Adrenal gland (tissue), 5 donors: ENCODE data around the gene NCKIPSD.

ENCODE experiments used
- POLR2A ChIP-seq, 2 donors: fragments of 450-650 bp; IDR thresholded peaks; one replicate each; pipeline ENCODE4 v1.6.1; 2017; ENCODE audit warnings: antibody characterized with exemption in 2 of 2, mild to moderate bottlenecking in 2 of 2, moderate library complexity in 1 of 2
- TF ChIP-seq, protein P1 (sequence below), 6 experiments: fragments of 450-650 bp in 4 of 6; fragments of 200-600 bp in 2 of 6; sonication (generic) in 1 of 6; IDR thresholded peaks; 1 replicate in 5 of 6; 2 replicates in 1 of 6; pipeline versions ENCODE4 v1.5.1 to v1.8.0; 2016 to 2021; ENCODE audit warnings: antibody characterized with exemption in 6 of 6, mild to moderate bottlenecking in 2 of 6, moderate library complexity in 1 of 6
- donor health status: DM: no; HTN: no; CAD: no.

DNA sequence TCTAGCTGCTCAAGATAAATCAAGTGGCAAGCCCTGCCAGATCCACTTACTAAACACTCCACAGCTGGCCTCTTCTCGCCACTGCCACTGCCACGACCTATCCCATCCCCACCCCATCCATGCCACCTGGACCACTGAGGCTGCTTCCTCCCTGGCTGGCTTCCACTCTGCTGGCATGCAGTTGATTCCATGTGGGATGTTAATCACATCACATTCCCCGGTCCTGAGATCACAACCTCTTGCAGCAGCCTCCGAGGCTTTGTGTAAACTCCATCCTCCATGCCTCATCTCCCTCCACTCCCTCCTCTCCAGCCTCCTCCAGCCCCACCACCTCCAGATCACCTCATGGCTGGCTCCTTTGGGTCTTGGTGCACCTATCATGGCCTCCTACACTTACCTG, 7.7 kb downstream of the NCKIPSD start:
- TF ChIP-seq, protein P1, sequence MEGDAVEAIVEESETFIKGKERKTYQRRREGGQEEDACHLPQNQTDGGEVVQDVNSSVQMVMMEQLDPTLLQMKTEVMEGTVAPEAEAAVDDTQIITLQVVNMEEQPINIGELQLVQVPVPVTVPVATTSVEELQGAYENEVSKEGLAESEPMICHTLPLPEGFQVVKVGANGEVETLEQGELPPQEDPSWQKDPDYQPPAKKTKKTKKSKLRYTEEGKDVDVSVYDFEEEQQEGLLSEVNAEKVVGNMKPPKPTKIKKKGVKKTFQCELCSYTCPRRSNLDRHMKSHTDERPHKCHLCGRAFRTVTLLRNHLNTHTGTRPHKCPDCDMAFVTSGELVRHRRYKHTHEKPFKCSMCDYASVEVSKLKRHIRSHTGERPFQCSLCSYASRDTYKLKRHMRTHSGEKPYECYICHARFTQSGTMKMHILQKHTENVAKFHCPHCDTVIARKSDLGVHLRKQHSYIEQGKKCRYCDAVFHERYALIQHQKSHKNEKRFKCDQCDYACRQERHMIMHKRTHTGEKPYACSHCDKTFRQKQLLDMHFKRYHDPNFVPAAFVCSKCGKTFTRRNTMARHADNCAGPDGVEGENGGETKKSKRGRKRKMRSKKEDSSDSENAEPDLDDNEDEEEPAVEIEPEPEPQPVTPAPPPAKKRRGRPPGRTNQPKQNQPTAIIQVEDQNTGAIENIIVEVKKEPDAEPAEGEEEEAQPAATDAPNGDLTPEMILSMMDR (IDR thresholded peaks at IDR 0.05): no peak
- no peak for TF ChIP-seq POLR2A (IDR thresholded peaks at IDR 0.05)
